Measurements from ENCODE around the gene AXIN2. TPM values are rescaled to one million over a fixed set of nuclear protein-coding genes. Genes with fewer than 3 reads are reported as not detected.

AXIN2 gene
- total and polyA plus RNA-seq, 5 donors = 8.9 to 31.1 (median 27.3) TPM

GRCh38 chr17:65593855-65594845 is 32.7 kb upstream of the AXIN2 start:
- Histone ChIP-seq H3K27ac (ENCODE audit: low read length) (no peak overlapping the region), H3K27me3 (ENCODE audit: control insufficient read depth, insufficient read depth) (no peaks in the 10 kb centered on the region), H3K4me1 (ENCODE audit: control insufficient read depth, insufficient read depth, low read length) (no peaks in the 10 kb centered on the region), H3K9me3 (ENCODE audit: control insufficient read depth, low read length) (no peaks in the 10 kb centered on the region), H3K4me3 (ENCODE audit: low read length) (peak overlapping the region; percentile 18)
- DNase-seq (no peak), ATAC-seq (peak in 1 of 2 donors; percentile 20)
- 28% methylated on average over 18 of the region's 18 CpGs for WGBS
- intact Hi-C loops (cut with DNase I) = no loop called here

DNA sequence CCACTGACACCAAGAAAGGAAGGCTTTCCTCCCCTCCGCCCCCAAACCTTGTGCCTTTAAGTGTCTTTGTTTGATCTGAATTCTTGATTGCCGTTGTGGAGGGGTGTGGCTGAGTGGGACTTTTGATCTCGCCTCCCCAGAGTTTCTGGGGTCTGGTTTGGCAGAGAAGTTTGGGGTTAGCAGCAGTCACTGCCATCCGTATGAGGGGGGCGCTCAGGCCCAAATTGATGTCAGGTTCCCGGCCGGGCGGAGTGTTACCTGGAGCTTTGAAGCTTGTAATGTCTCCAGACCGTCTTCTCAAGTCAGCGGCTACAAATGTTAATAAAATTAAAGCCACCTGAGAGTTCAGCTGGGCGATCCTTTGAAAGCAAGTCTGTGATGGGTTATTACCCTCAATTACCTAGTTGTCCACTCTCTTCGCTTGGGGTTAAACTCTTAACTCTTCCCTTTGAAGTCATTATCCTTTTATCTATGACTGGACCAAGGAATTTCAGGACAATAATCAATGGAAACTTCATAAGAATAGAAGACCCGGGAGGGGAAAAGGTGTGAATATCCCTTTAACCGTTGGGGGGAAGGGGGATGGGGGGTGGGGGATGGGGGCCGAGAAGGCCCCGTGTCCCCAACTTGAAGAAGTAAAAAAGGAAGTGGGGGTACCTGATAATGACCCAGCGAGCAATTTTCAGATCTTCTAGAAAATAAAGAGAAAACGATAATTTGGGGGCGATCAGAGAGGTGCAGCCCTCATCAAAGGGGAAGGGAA is 31.8 kb upstream of the AXIN2 start:
- WGBS = 74% methylated on average over 19 of the region's 19 CpGs
- H3K27ac ChIP-seq (ENCODE audit: low read length) = no peak overlapping the region
- H3K4me3 ChIP-seq (ENCODE audit: low read length) = no peak overlapping the region
- no peaks in the 10 kb centered on the region for H3K9me3 ChIP-seq (ENCODE audit: control insufficient read depth, low read length)
- intact Hi-C loops (cut with DNase I) = no loop called here
- no peaks in the 10 kb centered on the region for H3K4me1 ChIP-seq (ENCODE audit: control insufficient read depth, insufficient read depth, low read length)
- ATAC-seq (no peak), DNase-seq (no peak)
- no peaks in the 10 kb centered on the region for H3K27me3 ChIP-seq (ENCODE audit: control insufficient read depth, insufficient read depth)

DNA sequence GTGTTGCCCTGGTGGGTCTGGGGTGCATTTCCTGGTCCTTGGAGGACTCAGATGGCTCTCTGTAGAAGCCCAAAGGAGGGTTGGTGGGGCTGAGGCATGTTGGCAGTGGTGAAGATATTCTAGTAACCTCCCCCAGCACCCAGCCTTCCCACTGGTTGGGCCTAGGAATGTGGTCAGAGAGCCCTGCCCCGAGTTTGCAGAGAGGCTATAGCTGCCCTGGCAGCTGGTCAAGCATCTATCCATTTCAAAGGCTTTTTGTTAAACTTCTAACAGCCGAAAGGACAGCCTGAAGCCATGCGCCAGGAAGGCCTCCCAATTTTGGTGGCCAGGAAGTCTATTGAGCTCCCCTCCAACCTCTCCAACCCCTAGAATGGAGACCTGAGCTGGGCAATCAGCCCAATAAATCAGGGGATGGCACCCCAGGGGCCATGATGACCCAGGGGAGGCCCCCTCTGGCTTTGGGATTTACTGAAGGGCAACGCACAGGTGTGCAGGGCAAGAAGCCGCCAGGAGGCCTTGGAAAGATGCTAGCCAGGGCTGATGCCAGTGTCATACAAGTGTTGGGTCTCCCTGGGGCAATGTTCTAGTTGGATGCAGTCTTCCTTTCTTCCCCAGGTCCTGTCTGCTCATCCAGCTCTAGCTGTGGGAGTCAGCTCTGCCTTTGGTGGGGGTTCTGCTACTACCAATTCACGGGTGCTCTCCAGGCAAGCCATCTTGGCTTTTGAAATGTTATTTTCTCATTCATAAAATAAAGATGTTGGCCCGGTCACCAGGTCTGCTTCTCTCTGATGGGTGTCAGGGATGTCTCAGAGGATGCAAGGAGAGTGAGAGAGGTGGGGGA is 30.9 kb upstream of the AXIN2 start:
- ATAC-seq = no peak
- intact Hi-C loops (cut with DNase I) = no loop called here
- Histone ChIP-seq H3K4me1 (ENCODE audit: control insufficient read depth, insufficient read depth, low read length) (no peaks in the 10 kb centered on the region), H3K27me3 (ENCODE audit: control insufficient read depth, insufficient read depth) (no peaks in the 10 kb centered on the region), H3K27ac (ENCODE audit: low read length) (no peak overlapping the region), H3K4me3 (ENCODE audit: low read length) (no peak overlapping the region), H3K9me3 (ENCODE audit: control insufficient read depth, low read length) (no peaks in the 10 kb centered on the region)
- 92% methylated on average over 7 of the region's 7 CpGs for WGBS
- no peak for DNase-seq

DNA sequence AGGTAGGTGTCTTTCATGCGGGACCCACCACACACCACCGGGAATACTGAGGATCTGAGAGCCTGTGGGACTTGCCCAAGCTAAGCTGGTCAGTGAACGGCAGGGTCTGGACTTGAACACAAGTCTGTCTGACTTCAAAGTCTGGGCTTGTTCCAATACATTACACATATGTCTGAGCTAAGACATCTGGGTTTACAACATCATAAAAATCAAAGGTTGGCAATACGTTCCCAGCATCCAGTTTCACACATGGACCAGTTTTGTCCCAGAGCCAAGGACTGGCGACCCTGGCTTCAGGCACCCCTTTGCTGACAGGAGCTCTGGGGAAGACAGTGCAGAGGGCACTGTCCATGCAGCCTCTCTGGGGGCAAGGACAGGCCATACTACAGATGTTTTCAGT is 27.9 kb upstream of the AXIN2 start:
- WGBS = 80% methylated on average over 5 of the region's 5 CpGs
- Histone ChIP-seq H3K4me3 (ENCODE audit: low read length) (no peak overlapping the region), H3K4me1 (ENCODE audit: control insufficient read depth, insufficient read depth, low read length) (peaks cover 3% of the 10 kb centered on the region), H3K9me3 (ENCODE audit: control insufficient read depth, low read length) (no peaks in the 10 kb centered on the region), H3K27ac (ENCODE audit: low read length) (no peak overlapping the region), H3K27me3 (ENCODE audit: control insufficient read depth, insufficient read depth) (no peaks in the 10 kb centered on the region)
- intact Hi-C loops (cut with DNase I) = no loop called here
- DNase-seq (no peak), ATAC-seq (no peak)

GRCh38 chr17:65588181-65588808 is 26.8 kb upstream of the AXIN2 start:
- 63% methylated on average over 9 of the region's 9 CpGs for WGBS
- H3K27me3 ChIP-seq (ENCODE audit: control insufficient read depth, insufficient read depth) = no peaks in the 10 kb centered on the region
- no peaks in the 10 kb centered on the region for H3K9me3 ChIP-seq (ENCODE audit: control insufficient read depth, low read length)
- ATAC-seq = peak; percentile 73 to 92
- DNase-seq = peak; percentile 67 to 81 (median 75)
- peaks cover 6% of the 10 kb centered on the region for H3K4me1 ChIP-seq (ENCODE audit: control insufficient read depth, insufficient read depth, low read length)
- H3K27ac ChIP-seq (ENCODE audit: low read length) = no peak overlapping the region
- H3K4me3 ChIP-seq (ENCODE audit: low read length) = no peak overlapping the region
- intact Hi-C loops (cut with DNase I) = no loop called here

DNA sequence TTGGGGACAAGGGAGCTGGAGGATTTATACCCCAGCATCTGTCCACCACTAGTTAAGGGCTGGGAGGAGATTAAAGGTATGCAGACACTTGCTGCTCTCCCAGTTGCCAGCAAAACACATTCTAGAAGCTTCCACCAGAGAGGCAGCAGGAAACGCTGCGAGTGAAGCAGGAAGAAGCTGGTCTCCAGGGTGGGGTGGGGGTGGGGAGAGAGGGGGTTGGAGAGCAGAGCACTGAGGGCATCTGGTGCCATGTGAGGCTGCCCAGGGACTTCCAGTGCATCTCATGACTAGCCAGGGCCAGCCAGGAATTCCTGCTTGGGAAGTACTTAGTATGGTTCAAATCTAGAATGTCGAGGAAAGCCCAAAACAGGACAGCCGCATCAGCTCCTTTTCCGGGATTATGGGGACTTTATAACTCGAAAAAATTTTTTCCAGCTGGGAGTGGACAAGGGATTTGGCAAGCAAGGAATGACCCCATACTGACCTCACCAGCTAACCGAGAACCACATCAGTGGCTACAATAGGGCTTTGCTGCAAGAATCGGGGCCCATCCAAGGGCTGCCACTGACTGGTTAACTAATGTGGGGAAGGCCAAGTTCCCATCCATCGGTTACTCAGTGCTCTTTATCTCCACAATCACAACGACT is 26.2 kb upstream of the AXIN2 start:
- Histone ChIP-seq H3K4me3 (ENCODE audit: low read length) (no peak overlapping the region), H3K4me1 (ENCODE audit: control insufficient read depth, insufficient read depth, low read length) (peaks cover 6% of the 10 kb centered on the region), H3K9me3 (ENCODE audit: control insufficient read depth, low read length) (no peaks in the 10 kb centered on the region), H3K27me3 (ENCODE audit: control insufficient read depth, insufficient read depth) (no peaks in the 10 kb centered on the region), H3K27ac (ENCODE audit: low read length) (no peak overlapping the region)
- ATAC-seq (peak in 1 of 2 donors; percentile 34), DNase-seq (no peak)
- WGBS = 46% methylated on average over 10 of the region's 10 CpGs
- intact Hi-C loops (cut with DNase I) = no loop called here

GRCh38 chr17:65586899-65587298 is 25.5 kb upstream of the AXIN2 start:
- no peak for DNase-seq
- Histone ChIP-seq H3K4me3 (ENCODE audit: low read length) (no peak overlapping the region), H3K27me3 (ENCODE audit: control insufficient read depth, insufficient read depth) (no peaks in the 10 kb centered on the region), H3K4me1 (ENCODE audit: control insufficient read depth, insufficient read depth, low read length) (peaks cover 6% of the 10 kb centered on the region), H3K9me3 (ENCODE audit: control insufficient read depth, low read length) (no peaks in the 10 kb centered on the region), H3K27ac (ENCODE audit: low read length) (no peak overlapping the region)
- WGBS = 86% methylated on average over 9 of the region's 9 CpGs
- no peak for ATAC-seq
- intact Hi-C loops (cut with DNase I) = no loop called here

GRCh38 chr17:65584604-65585521 is 23.4 kb upstream of the AXIN2 start:
- DNase-seq (peak in 2 of 3 donors; percentile 68 to 77), ATAC-seq (peak in 1 of 2 donors; percentile 54)
- Histone ChIP-seq H3K27me3 (ENCODE audit: control insufficient read depth, insufficient read depth) (no peaks in the 10 kb centered on the region), H3K4me3 (ENCODE audit: low read length) (no peak overlapping the region), H3K9me3 (ENCODE audit: control insufficient read depth, low read length) (no peaks in the 10 kb centered on the region), H3K4me1 (ENCODE audit: control insufficient read depth, insufficient read depth, low read length) (peaks cover 6% of the 10 kb centered on the region), H3K27ac (ENCODE audit: low read length) (no peak overlapping the region)
- WGBS = 67% methylated on average over 12 of the region's 12 CpGs
- intact Hi-C loops (cut with DNase I) = no loop called here

GRCh38 chr17:65583921-65584603 is 22.6 kb upstream of the AXIN2 start:
- intact Hi-C loops (cut with DNase I) = no loop called here
- ATAC-seq (peak in 1 of 2 donors; percentile 12), DNase-seq (peak in 2 of 3 donors; percentile 65 to 67)
- no peaks in the 10 kb centered on the region for H3K9me3 ChIP-seq (ENCODE audit: control insufficient read depth, low read length)
- H3K27me3 ChIP-seq (ENCODE audit: control insufficient read depth, insufficient read depth) = no peaks in the 10 kb centered on the region
- no peak overlapping the region for H3K4me3 ChIP-seq (ENCODE audit: low read length)
- peaks cover 6% of the 10 kb centered on the region for H3K4me1 ChIP-seq (ENCODE audit: control insufficient read depth, insufficient read depth, low read length)
- H3K27ac ChIP-seq (ENCODE audit: low read length) = no peak overlapping the region
- WGBS = 60% methylated on average over 10 of the region's 10 CpGs
